ENCODE data around the gene TUT7. TPM values are rescaled to one million over a fixed set of nuclear protein-coding genes. Genes with fewer than 3 reads are reported as not detected.

The TUT7 gene
- total and polyA plus RNA-seq, 2 of the 4 experiments (the other 2 are of a cell fraction), result 13.3 to 33.3 TPM

DNA sequence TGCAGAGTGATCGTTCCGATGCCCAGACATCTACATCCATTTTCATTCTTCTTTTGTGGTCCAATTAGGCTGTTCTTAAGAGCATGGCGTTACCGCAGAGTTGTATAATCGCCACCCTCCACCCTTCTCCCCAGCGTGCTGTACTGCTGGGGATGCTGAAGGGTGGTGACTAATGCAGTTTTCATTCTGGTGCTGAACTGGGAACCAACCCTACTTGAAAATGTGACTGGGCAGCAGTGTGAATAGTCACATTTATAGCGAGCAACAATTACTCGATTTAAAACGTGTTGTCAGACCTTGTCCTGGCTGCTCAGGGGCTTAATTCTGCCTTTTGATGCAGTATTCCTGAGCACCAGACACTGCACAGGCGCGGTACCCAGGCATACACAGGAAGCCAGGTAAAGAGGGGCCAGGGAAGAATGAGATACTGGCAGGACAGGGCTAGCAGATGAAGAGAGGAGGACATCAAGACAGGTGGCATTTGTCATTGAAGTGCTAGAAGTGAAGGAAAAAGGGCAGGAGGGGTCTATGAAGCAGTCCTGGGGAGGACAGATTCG, 71.2 kb downstream of the TUT7 start:
- H3K4me3 ChIP-seq (ENCODE audit: insufficient read depth, low read depth, low read length), result peak overlapping the region; percentile 92
- H3K23ac ChIP-seq (ENCODE audit: low read depth, low read length), result peak overlapping the region; percentile 50
- H3K9me3 ChIP-seq (ENCODE audit: control insufficient read depth, insufficient read depth, low read length), result no peaks in the 10 kb centered on the region
- intact Hi-C loops (cut with micrococcal nuclease), result loop anchor here (5.0 kb wide), 2 partner anchors 124 to 341 kb away; partner anchors contain the start of gene NAA35
- peak overlapping the region; percentile 98 for H3K4me2 ChIP-seq (ENCODE audit: low read depth, low read length)
- CTCF ChIA-PET, result no interaction called here
- peak; percentile 60 for ATAC-seq (ENCODE audit: low read depth)
- H4K5ac ChIP-seq (ENCODE audit: low read depth, low read length), result peak overlapping the region; percentile 62
- peaks cover 15% of the 10 kb centered on the region for H4K20me1 ChIP-seq (ENCODE audit: insufficient read depth, low read length)
- BruUV-seq (replicated peaks), result no TSS peak
- peak overlapping the region; percentile 92 for H2AFZ ChIP-seq (replicated peaks; ENCODE audit: low read length, poor library complexity)
- WGBS, 2 experiments (ENCODE audit: extremely low coverage in 2 of 2, insufficient read length in 1 of 2), result 34% methylated on average over 4 of the region's 12 CpGs; no CpG with 5 or more reads in 1 of the 2 experiments
- in situ Hi-C loops (cut with MboI; ENCODE audit: low sequenced_read_pairs), result no loop called here
- peak overlapping the region; percentile 79 for H2AK9ac ChIP-seq (replicated peaks; ENCODE audit: low read depth, low read length, poor library complexity)
- H3K18ac ChIP-seq (ENCODE audit: low read depth, low read length), result peak overlapping the region; percentile 68
- DNase-seq, result peak; percentile 88
- TF ChIP-seq RCOR1 (IDR thresholded peaks at IDR 0.05; ENCODE audit: insufficient replicate concordance, low read length), result peak; percentile 43
- no peak for TF ChIP-seq SMC3 (IDR thresholded peaks at IDR 0.05; ENCODE audit: low read depth, low read length)
- TF ChIP-seq FOS (IDR thresholded peaks at IDR 0.05; ENCODE audit: low read depth, low read length), result peak; percentile 51; the same call in 1 of the 2 replicates
- peak; percentile 49 for TF ChIP-seq BHLHE40 (IDR thresholded peaks at IDR 0.05; ENCODE audit: low read depth, low read length)
- TF ChIP-seq RFX5 (IDR thresholded peaks at IDR 0.05; ENCODE audit: low read depth, low read length), result peak; percentile 45; the same call in 1 of the 2 replicates
- TF ChIP-seq CTCF (conservative IDR thresholded peaks at IDR 0.05; ENCODE audit: low read depth, low read length), result no peak
- 0 out of 2 replicates have a peak, but pooled peaks have one; percentile 3 for TF ChIP-seq CHD1 (IDR thresholded peaks at IDR 0.05; ENCODE audit: low read depth, low read length)
- TF ChIP-seq CEBPB (IDR thresholded peaks at IDR 0.05; ENCODE audit: low read depth, low read length), result no peak; the same call in 1 of the 2 replicates
- H3K14ac ChIP-seq (replicated peaks; ENCODE audit: low read depth, low read length), result peak overlapping the region; percentile 23
- H3K27ac ChIP-seq (ENCODE audit: insufficient read depth, low read length), result peak overlapping the region; percentile 77
- H4K8ac ChIP-seq (ENCODE audit: low read depth in 2 of 2, low read length in 2 of 2), result peak overlapping the region; percentile 1 to 39; a peak in 2 of 4 replicates
- dilution Hi-C loops (cut with HindIII; ENCODE audit: low sequenced_read_pairs, unreplicated experiment), result no loop called here
- H3K27me3 ChIP-seq (ENCODE audit: control insufficient read depth, insufficient read depth, low read length), result no peaks in the 10 kb centered on the region
- peaks cover 10% of the 10 kb centered on the region for H3K9me1 ChIP-seq (ENCODE audit: insufficient read depth, low read length)
- H2BK5ac ChIP-seq (ENCODE audit: low read depth, low read length, poor library complexity, severe bottlenecking), result peak overlapping the region; percentile 86
- peak overlapping the region; percentile 71 for H3K9ac ChIP-seq (ENCODE audit: low read depth, low read length)
- POLR2A ChIA-PET (ENCODE audit: unreplicated experiment), result interaction anchor here (0.5 kb wide), 1 partner anchor 10 kb away, joined by 3 read pairs; no protein-coding TSS in a partner anchor
- H3K56ac ChIP-seq (ENCODE audit: extremely low read depth, insufficient read depth, low read length), result peak overlapping the region; percentile 28; the same call in 1 of the 2 replicates
- peak overlapping the region; percentile 63 for H3K4ac ChIP-seq (ENCODE audit: low read depth, low read length)
- peak overlapping the region; percentile 41 for H2AK5ac ChIP-seq (ENCODE audit: low read depth, low read length)
- H2BK20ac ChIP-seq (ENCODE audit: low read depth, low read length), result no peak overlapping the region
- H3K79me1 ChIP-seq (ENCODE audit: low read depth in 1 of 2, low read length in 2 of 2), result peaks cover 19 to 31% of the 10 kb centered on the region in 2 experiments
- no peak overlapping the region for H2BK120ac ChIP-seq (ENCODE audit: low read depth, low read length)
- H3K4me1 ChIP-seq (ENCODE audit: control insufficient read depth, insufficient read depth, low read length), result peaks cover 4% of the 10 kb centered on the region
- H4K91ac ChIP-seq (ENCODE audit: insufficient read depth, low read depth, low read length), result 0 out of 2 replicates have a peak overlapping the region, but pooled peaks have one; percentile 2
- H2BK15ac ChIP-seq (ENCODE audit: low read depth, low read length), result 0 out of 3 replicates have a peak overlapping the region, but pooled peaks have one; percentile 0
- peaks cover 3% of the 10 kb centered on the region for H3K36me3 ChIP-seq (ENCODE audit: control insufficient read depth, insufficient read depth, low read length)
